T-helper 1 cell (primary cell): ENCODE measurements around the gene PPP1R18.
"Not testable (repeated sequence)": the region's sequence is repeated elsewhere in the genome, so short reads cannot be mapped to it uniquely, and the experiment has no call there.

Source experiments
- DNase-seq, 5 donors: peaks; one replicate each; pipeline ENCODE4 v3.0.0-alpha.2; 2012 to 2020

The PPP1R18 gene

GRCh38 chr6:30666300-30666699 is 20.1 kb downstream of the PPP1R18 start:
- not testable (repeated sequence) for DNase-seq

GRCh38 chr6:30664994-30665767 is 21.3 kb downstream of the PPP1R18 start:
- DNase-seq, result no peak

- not testable (repeated sequence) for DNase-seq
Measured at GRCh38 chr6:30657922-30658321, 28.5 kb downstream of the PPP1R18 start.

GRCh38 chr6:30657454-30657853 is 29.0 kb downstream of the PPP1R18 start:
- no peak for DNase-seq

- DNase-seq, result no peak
Measured at GRCh38 chr6:30656513-30656912, 29.9 kb downstream of the PPP1R18 start.

GRCh38 chr6:30655743-30656094 is 30.7 kb downstream of the PPP1R18 start:
- no peak for DNase-seq

GRCh38 chr6:30654798-30655742 is 31.4 kb downstream of the PPP1R18 start:
- DNase-seq, result no peak

GRCh38 chr6:30651143-30651542 is 35.3 kb downstream of the PPP1R18 start:
- no peak for DNase-seq

- peak; percentile 36 to 80 (median 54) for DNase-seq
Measured at GRCh38 chr6:30647242-30648116, 39.0 kb downstream of the PPP1R18 start.

GRCh38 chr6:30646450-30647241 is 39.8 kb downstream of the PPP1R18 start, which contains the start of gene C6orf136:
C6orf136 (plus strand) TSS chr6:30647133; CDS start chr6:30647232, 99 bp downstream.
- DNase-seq, result peak; percentile 89 to 96 (median 92)

GRCh38 chr6:30645989-30646388 is 40.5 kb downstream of the PPP1R18 start:
- no peak for DNase-seq

- no peak for DNase-seq
Measured at GRCh38 chr6:30644769-30645168, 41.7 kb downstream of the PPP1R18 start.

GRCh38 chr6:30643656-30644055 is 42.8 kb downstream of the PPP1R18 start:
- no peak for DNase-seq

- no peak for DNase-seq
Measured at GRCh38 chr6:30641048-30641447, 45.4 kb downstream of the PPP1R18 start.

GRCh38 chr6:30640481-30640880 is 46.0 kb downstream of the PPP1R18 start:
- DNase-seq, result no peak

- DNase-seq, result no peak
Measured at GRCh38 chr6:30635834-30636233, 50.6 kb downstream of the PPP1R18 start.

- DNase-seq, result peak; percentile 80 to 87 (median 85)
Measured at GRCh38 chr6:30626484-30627366, 59.7 kb downstream of the PPP1R18 start, which contains the start of gene ATAT1. ATAT1 (plus strand) TSS chr6:30626874.
